Smooth muscle cell (in vitro differentiated cells): ENCODE data around the gene IL17F. TPM values are rescaled to one million over a fixed set of nuclear protein-coding genes. Genes with fewer than 3 reads are reported as not detected.

Experiments used
- DNase-seq: peaks from one replicate; lab custom pipeline; 2025; ENCODE audit not compliant: unreplicated experiment; lab: John Stamatoyannopoulos, UW
- H2AFZ ChIP-seq: fragments of 200-600 bp; sonication (generic); 2 replicates; pipeline ENCODE4 v1.6.0; 2016; ENCODE audit warnings: antibody characterized with exemption, low read depth, mild to moderate bottlenecking
- H3F3A ChIP-seq: fragments of 200-600 bp; sonication (generic); 2 replicates; pipeline ENCODE4 v1.6.0; 2017; ENCODE audit warnings: antibody characterized with exemption, low read depth
- H3K27ac ChIP-seq: fragments of 200-600 bp; sonication (generic); 2 replicates; pipeline ENCODE4 v1.5.1; 2016; ENCODE audit warnings: low read depth, mild to moderate bottlenecking
- H3K27me3 ChIP-seq: fragments of 200-600 bp; sonication (generic); 2 replicates; pipeline ENCODE4 v1.6.1; 2016; ENCODE audit warnings: low read depth, mild to moderate bottlenecking
- H3K36me3 ChIP-seq: fragments of 200-600 bp; sonication (generic); 2 replicates; pipeline ENCODE4 v1.5.1; 2016; ENCODE audit warnings: low read depth
- H3K4me1 ChIP-seq: fragments of 200-600 bp; sonication (generic); 2 replicates; pipeline ENCODE4 v1.5.1; 2016; ENCODE audit warnings: low read depth
- H3K4me2 ChIP-seq: fragments of 200-600 bp; sonication (generic); 2 replicates; pipeline ENCODE4 v1.6.0; 2016; ENCODE audit warnings: mild to moderate bottlenecking
- H3K4me3 ChIP-seq: fragments of 200-600 bp; sonication (generic); 2 replicates; pipeline ENCODE4 v1.5.1; 2016; ENCODE audit warnings: mild to moderate bottlenecking
- H3K79me2 ChIP-seq: fragments of 200-600 bp; sonication (generic); 2 replicates; pipeline ENCODE4 v1.6.0; 2016; ENCODE audit warnings: low read depth, mild to moderate bottlenecking
- H3K9ac ChIP-seq: fragments of 200-600 bp; sonication (generic); 2 replicates; pipeline ENCODE4 v1.6.0; 2016; ENCODE audit warnings: low read depth
- H3K9me3 ChIP-seq: fragments of 200-600 bp; sonication (generic); replicated peaks from 2 replicates; pipeline ENCODE4 v1.5.1; 2016; ENCODE audit warnings: low read depth
- H4K20me1 ChIP-seq: fragments of 200-600 bp; sonication (generic); 2 replicates; pipeline ENCODE4 v1.6.0; 2016; ENCODE audit warnings: low read depth
- WGBS: methylation state at CpG from one replicate; pipeline ENCODE4 v1.1.7; 2016; ENCODE audit warnings: low lambda C conversion rate; 5-methylcytosine and 5-hydroxymethylcytosine counted together
- polyA plus RNA-seq: library from polyadenylated mRNA; unstranded; fragments of >200 nt; fragmentation: Nextera tagmentation; extraction: Ambion mirVana; gene quantifications from 2 replicates; pipeline ENCODE4 v1.2.1, GENCODE V29; 2016
- total RNA-seq: library from RNA; depleted of rRNA; stranded (reverse); fragments of >200 nt; gene quantifications from 2 replicates; pipeline ENCODE4 v1.2.3, GENCODE V29; 2014
- TF ChIP-seq, protein P1 (sequence below): fragments of 200-600 bp; sonication (generic); IDR thresholded peaks from 2 replicates; pipeline ENCODE4 v1.5.1; 2017; ENCODE audit warnings: borderline replicate concordance, mild to moderate bottlenecking, antibody characterized with exemption; ENCODE audit not compliant: insufficient read depth, poor library complexity, severe bottlenecking

IL17F gene
- total and polyA plus RNA-seq, 2 experiments from 2014 or later: not detected

DNA sequence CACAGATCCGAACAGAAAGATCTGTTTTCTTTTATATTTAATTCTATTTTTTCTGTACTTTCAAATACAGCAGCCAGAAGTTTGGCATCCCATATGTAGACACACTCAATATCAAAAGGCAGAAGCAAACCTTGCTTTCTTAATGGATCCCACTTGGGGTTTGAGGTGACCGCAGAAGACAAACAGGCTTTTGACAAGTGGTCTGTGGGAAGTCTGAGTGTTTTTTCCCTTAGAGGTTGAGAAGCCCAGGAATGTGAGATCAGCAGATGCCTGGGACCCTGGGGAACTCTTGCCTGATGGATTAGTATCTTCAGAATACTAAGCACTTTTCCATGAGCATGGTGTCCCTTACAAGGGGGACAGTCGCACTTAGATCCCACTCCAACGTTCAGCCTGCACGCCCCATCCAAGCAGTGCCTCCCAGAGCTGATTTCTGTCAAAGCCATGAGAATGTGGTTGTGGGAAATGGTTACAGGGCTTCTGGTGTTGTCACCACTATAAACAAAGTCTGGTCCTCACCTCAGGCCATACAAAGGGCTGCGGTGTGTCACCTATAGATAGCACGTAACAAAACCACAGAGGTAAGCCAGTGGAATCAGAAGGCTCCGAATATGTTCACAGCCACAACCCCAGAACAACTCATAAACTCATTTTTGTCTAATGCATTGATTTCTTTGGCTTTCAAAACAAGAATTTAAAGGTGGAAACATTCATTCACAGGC, 12.7 kb downstream of the IL17F start:
- Histone ChIP-seq H3K36me3 (no peaks in the 10 kb centered on the region), H3K27ac (no peak overlapping the region), H3K4me3 (no peak overlapping the region), H3K4me2 (no peak overlapping the region), H2AFZ (no peak overlapping the region), H3K9me3 (no peaks in the 10 kb centered on the region), H4K20me1 (no peaks in the 10 kb centered on the region), H3K27me3 (peaks cover 8% of the 10 kb centered on the region), H3K4me1 (no peaks in the 10 kb centered on the region), H3K9ac (no peak overlapping the region), H3K79me2 (no peaks in the 10 kb centered on the region), H3F3A (no peaks in the 10 kb centered on the region)
- 78% methylated on average over 8 of the region's 8 CpGs for WGBS
- no peak for DNase-seq
- TF ChIP-seq, protein P1, sequence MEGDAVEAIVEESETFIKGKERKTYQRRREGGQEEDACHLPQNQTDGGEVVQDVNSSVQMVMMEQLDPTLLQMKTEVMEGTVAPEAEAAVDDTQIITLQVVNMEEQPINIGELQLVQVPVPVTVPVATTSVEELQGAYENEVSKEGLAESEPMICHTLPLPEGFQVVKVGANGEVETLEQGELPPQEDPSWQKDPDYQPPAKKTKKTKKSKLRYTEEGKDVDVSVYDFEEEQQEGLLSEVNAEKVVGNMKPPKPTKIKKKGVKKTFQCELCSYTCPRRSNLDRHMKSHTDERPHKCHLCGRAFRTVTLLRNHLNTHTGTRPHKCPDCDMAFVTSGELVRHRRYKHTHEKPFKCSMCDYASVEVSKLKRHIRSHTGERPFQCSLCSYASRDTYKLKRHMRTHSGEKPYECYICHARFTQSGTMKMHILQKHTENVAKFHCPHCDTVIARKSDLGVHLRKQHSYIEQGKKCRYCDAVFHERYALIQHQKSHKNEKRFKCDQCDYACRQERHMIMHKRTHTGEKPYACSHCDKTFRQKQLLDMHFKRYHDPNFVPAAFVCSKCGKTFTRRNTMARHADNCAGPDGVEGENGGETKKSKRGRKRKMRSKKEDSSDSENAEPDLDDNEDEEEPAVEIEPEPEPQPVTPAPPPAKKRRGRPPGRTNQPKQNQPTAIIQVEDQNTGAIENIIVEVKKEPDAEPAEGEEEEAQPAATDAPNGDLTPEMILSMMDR: no peak

DNA sequence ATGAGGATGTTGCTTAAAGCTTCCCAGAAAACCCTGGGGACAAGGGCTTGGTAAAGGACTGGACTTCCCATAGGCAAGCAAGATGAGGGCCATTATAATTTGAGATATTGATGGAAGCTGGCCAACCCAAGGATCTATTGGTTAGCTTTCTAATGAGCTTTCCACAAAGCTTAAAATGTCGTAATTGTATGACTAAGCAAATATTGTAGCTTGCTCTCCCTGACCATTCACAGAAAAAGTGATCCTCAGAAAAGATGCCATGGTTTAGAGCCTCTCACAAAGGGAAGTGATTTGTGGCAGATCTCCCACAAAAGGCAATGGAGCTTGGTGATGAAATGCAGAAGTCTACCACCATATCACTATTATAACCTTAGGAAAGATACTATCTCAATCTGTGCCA, 13.6 kb downstream of the IL17F start:
- H3K9ac ChIP-seq: no peak overlapping the region
- no peak overlapping the region for H3K27ac ChIP-seq
- H4K20me1 ChIP-seq: no peaks in the 10 kb centered on the region
- TF ChIP-seq, protein P1: no peak
- no peak overlapping the region for H2AFZ ChIP-seq
- H3F3A ChIP-seq: no peaks in the 10 kb centered on the region
- H3K27me3 ChIP-seq: peaks cover 6% of the 10 kb centered on the region
- no peak overlapping the region for H3K4me2 ChIP-seq
- H3K36me3 ChIP-seq: no peaks in the 10 kb centered on the region
- no peaks in the 10 kb centered on the region for H3K79me2 ChIP-seq
- WGBS: 76% methylated on average over 1 of the region's 1 CpG
- H3K9me3 ChIP-seq: no peaks in the 10 kb centered on the region
- no peaks in the 10 kb centered on the region for H3K4me1 ChIP-seq
- DNase-seq: no peak
- H3K4me3 ChIP-seq: no peak overlapping the region

DNA sequence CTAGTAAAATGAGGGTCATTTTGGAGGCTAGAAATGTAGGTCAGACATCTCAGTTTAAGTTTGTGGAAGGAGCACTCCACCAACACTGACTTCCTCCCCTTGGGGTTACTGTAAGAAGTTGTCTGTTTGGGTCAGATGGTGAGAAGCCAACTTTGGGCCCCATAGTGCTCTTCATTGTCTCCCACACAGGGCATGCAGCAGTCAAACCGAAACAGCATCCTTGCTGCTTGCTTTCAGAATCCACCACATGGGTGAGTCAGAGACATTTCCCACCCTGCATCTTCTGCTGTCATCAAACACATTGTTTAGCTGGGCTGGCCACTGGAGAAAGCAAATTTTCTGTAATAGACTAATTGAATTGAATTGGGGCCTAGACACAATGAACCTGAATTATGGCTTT, 16.8 kb downstream of the IL17F start:
- Histone ChIP-seq H4K20me1 (no peaks in the 10 kb centered on the region), H3K27ac (no peak overlapping the region), H3K9ac (no peak overlapping the region), H3K27me3 (peaks cover 16% of the 10 kb centered on the region), H2AFZ (no peak overlapping the region), H3F3A (no peaks in the 10 kb centered on the region), H3K79me2 (no peaks in the 10 kb centered on the region), H3K36me3 (no peaks in the 10 kb centered on the region), H3K4me1 (no peaks in the 10 kb centered on the region), H3K4me3 (no peak overlapping the region), H3K4me2 (no peak overlapping the region), H3K9me3 (no peaks in the 10 kb centered on the region)
- 76% methylated on average over 1 of the region's 1 CpG for WGBS
- TF ChIP-seq, protein P1: no peak
- no peak for DNase-seq

- Histone ChIP-seq H3K79me2 (no peaks in the 10 kb centered on the region), H3K36me3 (no peaks in the 10 kb centered on the region), H3K27ac (no peak overlapping the region), H3K4me3 (no peak overlapping the region), H4K20me1 (no peaks in the 10 kb centered on the region), H3K9me3 (no peaks in the 10 kb centered on the region), H2AFZ (no peak overlapping the region), H3K9ac (no peak overlapping the region), H3K4me1 (no peaks in the 10 kb centered on the region), H3K27me3 (peaks cover 24% of the 10 kb centered on the region), H3F3A (no peaks in the 10 kb centered on the region), H3K4me2 (no peak overlapping the region)
- no peak for DNase-seq
- TF ChIP-seq, protein P1: no peak
- WGBS: 46% methylated on average over 3 of the region's 3 CpGs
Observed at GRCh38 chr6:52221302-52221701, 23.0 kb downstream of the IL17F start.
